ENCODE measurements around the gene FAM241B. TPM values are rescaled to one million over a fixed set of nuclear protein-coding genes. Genes with fewer than 3 reads are reported as not detected.

Gene FAM241B
- total RNA-seq, 1 donor: not detected

DNA sequence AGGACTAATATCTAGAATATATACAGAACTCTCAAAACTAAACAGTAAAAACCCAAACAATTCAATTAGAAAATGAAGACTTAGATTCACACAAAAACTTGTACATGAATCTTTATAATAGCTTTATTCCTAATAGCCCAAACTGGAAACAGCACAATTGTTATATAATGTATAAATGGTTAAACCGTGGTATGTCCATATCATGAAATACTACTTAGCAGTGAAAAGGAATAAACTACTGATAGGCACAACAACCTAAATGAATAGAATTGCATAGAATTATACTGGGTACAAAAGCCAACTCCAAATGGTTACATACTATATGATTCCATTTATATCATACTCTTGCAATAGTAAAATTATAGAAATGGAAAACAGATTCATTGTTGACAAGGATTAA lies 21.0 kb upstream of the FAM241B start:
- H3K4me3 ChIP-seq (ENCODE audit: low read depth, low read length): no peak overlapping the region
- TF ChIP-seq CTCF (IDR thresholded peaks at IDR 0.05; ENCODE audit: insufficient read depth, low read depth, low read length): no peak
- DNase-seq (ENCODE audit: low read depth): no peak

DNA sequence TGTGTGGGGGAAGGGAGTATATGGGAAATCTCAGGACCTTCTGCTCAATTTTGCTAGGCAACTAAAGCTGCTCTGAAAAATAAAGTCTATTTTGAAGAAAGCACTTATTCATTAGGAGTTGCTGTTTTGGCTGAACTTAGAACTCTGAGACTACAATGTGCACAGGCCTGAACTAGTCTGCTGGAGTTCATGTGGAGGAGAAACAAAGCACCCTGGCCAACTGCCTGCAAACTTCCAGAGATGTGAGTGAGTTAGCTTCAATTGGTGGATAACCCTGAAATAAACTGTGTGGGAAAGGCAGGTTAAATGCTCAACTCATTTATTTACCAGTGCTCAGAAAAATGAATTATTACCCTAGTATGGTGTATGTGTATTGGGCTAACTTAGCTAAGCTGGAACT lies 17.3 kb upstream of the FAM241B start:
- TF ChIP-seq CTCF (IDR thresholded peaks at IDR 0.05; ENCODE audit: insufficient read depth, low read depth, low read length): no peak
- no peak for DNase-seq (ENCODE audit: low read depth)
- H3K4me3 ChIP-seq (ENCODE audit: low read depth, low read length): no peak overlapping the region

- no peak for DNase-seq (ENCODE audit: low read depth)
- no peak overlapping the region for H3K4me3 ChIP-seq (ENCODE audit: low read depth, low read length)
- TF ChIP-seq CTCF (IDR thresholded peaks at IDR 0.05; ENCODE audit: insufficient read depth, low read depth, low read length): no peak
These were observed 15.9 kb upstream of the FAM241B start for GRCh38 chr10:69614130-69614529.

DNA sequence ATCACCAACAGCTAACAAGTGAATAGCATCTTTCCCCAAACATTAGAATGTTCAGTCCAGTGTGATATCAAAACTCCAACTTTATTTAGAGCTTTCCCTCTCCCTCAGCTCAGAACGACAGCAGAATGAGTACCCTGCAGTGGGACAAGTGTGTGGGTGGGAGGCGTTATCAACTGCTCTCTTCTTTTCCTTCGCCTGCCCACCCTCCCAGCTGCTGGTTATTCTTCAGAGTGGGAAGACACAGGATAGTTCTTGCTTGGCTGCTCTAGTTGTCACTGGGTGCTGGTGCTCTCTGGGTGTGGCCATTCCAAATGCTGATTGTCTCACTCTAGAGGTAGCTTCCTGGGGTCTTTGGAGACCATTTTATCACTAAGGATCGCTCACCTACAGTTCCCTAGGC lies 13.7 kb upstream of the FAM241B start:
- no peak for DNase-seq (ENCODE audit: low read depth)
- no peak overlapping the region for H3K4me3 ChIP-seq (ENCODE audit: low read depth, low read length)
- no peak for TF ChIP-seq CTCF (IDR thresholded peaks at IDR 0.05; ENCODE audit: insufficient read depth, low read depth, low read length)

DNA sequence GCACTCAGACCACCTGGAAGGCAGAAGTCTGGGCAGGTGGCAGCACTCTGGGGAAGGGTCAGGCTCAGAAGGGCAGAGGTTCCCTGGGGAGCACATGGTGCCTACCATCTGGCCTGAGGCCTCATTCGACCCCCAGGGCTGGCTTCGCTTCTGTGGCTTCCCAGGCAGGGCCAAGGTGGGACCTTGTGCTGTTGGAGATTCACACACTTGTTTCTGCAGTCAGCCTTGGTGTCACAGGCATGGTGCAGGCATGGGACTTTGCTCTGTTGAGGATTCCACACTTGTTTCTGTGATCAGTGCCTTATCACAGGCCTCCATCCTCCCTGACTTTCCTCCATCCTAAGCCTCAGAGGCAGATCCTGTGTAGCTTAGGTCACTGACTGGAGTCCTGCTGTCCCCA lies 11.3 kb upstream of the FAM241B start:
- no peak overlapping the region for H3K4me3 ChIP-seq (ENCODE audit: low read depth, low read length)
- TF ChIP-seq CTCF (IDR thresholded peaks at IDR 0.05; ENCODE audit: insufficient read depth, low read depth, low read length): no peak
- DNase-seq (ENCODE audit: low read depth): no peak

- TF ChIP-seq CTCF (IDR thresholded peaks at IDR 0.05; ENCODE audit: insufficient read depth, low read depth, low read length): no peak
- H3K4me3 ChIP-seq (ENCODE audit: low read depth, low read length): no peak overlapping the region
- no peak for DNase-seq (ENCODE audit: low read depth)
These were observed 10.4 kb upstream of the FAM241B start for GRCh38 chr10:69619626-69620025.

DNA sequence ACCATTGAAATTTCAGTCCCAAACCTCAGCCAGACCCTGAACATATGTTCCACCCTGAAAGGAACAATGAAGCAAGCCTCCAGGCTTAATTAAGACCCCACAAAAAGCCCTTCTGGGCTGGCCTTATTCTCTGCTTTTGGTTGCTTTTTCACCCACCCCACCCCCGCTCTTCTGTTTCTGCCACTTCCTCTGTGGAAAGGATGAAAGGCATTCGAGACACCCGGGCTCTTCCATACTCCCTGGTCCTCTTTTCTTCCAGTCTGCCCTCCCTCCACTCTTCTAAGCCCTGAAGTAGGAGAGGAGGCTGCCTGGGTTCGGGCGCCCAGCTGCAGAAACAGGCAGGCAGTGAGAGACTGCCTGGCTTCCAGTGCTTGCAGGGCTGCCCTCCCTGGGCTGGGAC lies 9.4 kb upstream of the FAM241B start:
- no peak overlapping the region for H3K4me3 ChIP-seq (ENCODE audit: low read depth, low read length)
- no peak for DNase-seq (ENCODE audit: low read depth)
- TF ChIP-seq CTCF (IDR thresholded peaks at IDR 0.05; ENCODE audit: insufficient read depth, low read depth, low read length): no peak
